Fibroblast of lung (primary cell): ENCODE data around the gene ZNF414. TPM values are rescaled to one million over a fixed set of nuclear protein-coding genes. Genes with fewer than 3 reads are reported as not detected.

ENCODE experiments used
- DNase-seq, 2 donors: peaks; one replicate each; pipeline versions ENCODE4 v3.0.0 to v3.0.0-alpha.2; 2010; ENCODE audit warnings: low read depth in 2 of 2
- H2AFZ ChIP-seq: 2 replicates; pipeline ENCODE4 v1.5.1; 2012; ENCODE audit warnings: low read length, control low read depth, inconsistent platforms
- H3K27ac ChIP-seq: 2 replicates; pipeline ENCODE4 v1.5.1; 2011; ENCODE audit warnings: low read length, control low read depth; ENCODE audit not compliant: insufficient read depth
- H3K27me3 ChIP-seq: 2 replicates; pipeline ENCODE4 v1.5.1; 2011; ENCODE audit warnings: mild to moderate bottlenecking, low read length; ENCODE audit not compliant: control insufficient read depth, insufficient read depth
- H3K36me3 ChIP-seq: 2 replicates; pipeline ENCODE4 v1.5.1; 2011; ENCODE audit warnings: low read length; ENCODE audit not compliant: control insufficient read depth, insufficient read depth
- H3K4me1 ChIP-seq: 2 replicates; pipeline ENCODE4 v1.5.1; 2011; ENCODE audit warnings: low read length; ENCODE audit not compliant: control insufficient read depth, insufficient read depth; ENCODE audit errors: extremely low read depth
- H3K4me2 ChIP-seq: 2 replicates; pipeline ENCODE4 v1.5.1; 2011; ENCODE audit warnings: low read length, control low read depth; ENCODE audit not compliant: insufficient read depth; ENCODE audit errors: extremely low read depth
- H3K4me3 ChIP-seq, 4 experiments: fragments of 200-600 bp in 1 of 4; sonication (generic) in 1 of 4; replicated peaks in 1 of 4; 2 replicates each; pipeline ENCODE4 v1.5.1; 2011 to 2016; ENCODE audit warnings: low read length in 4 of 4, low read depth in 3 of 4, mild to moderate bottlenecking in 3 of 4, control low read depth in 2 of 4, inconsistent platforms in 1 of 4, mixed read lengths in 1 of 4; ENCODE audit not compliant: insufficient read depth in 1 of 4; ENCODE audit errors: control extremely low read depth in 1 of 4
- H3K79me2 ChIP-seq: 2 replicates; pipeline ENCODE4 v1.5.1; 2012; ENCODE audit warnings: mild to moderate bottlenecking, low read length, inconsistent platforms; ENCODE audit not compliant: control insufficient read depth, insufficient read depth
- H3K9ac ChIP-seq: 2 replicates; pipeline ENCODE4 v1.5.1; 2011; ENCODE audit warnings: mild to moderate bottlenecking, low read length, control low read depth; ENCODE audit not compliant: insufficient read depth
- H3K9me3 ChIP-seq: 2 replicates; pipeline ENCODE4 v1.5.1; 2012; ENCODE audit warnings: low read depth, low read length; ENCODE audit not compliant: control insufficient read depth, insufficient read depth
- H4K20me1 ChIP-seq: 2 replicates; pipeline ENCODE4 v1.5.1; 2011; ENCODE audit warnings: low read length; ENCODE audit not compliant: control insufficient read depth, insufficient read depth; ENCODE audit errors: extremely low read depth
- EZH2 ChIP-seq: IDR thresholded peaks from 2 replicates; pipeline ENCODE4 v1.5.1; 2012; ENCODE audit warnings: low read length, control low read depth, mild to moderate bottlenecking; ENCODE audit errors: missing control alignments
- polyA plus RNA-seq, 2 donors: library from polyadenylated mRNA; depleted of rRNA in 1 of 2; stranded (reverse) in 1 of 2; unstranded in 1 of 2; fragments of >200 nt; gene quantifications; 2 replicates each; pipeline ENCODE4 v1.2.1, GENCODE V29; 2011 to 2012; ENCODE audit warnings: missing spikeins in 1 of 2
- total RNA-seq: library from RNA; depleted of rRNA; stranded (reverse); fragments of >200 nt; gene quantifications from 2 replicates; pipeline ENCODE4 v1.2.1, GENCODE V29; 2014
- TF ChIP-seq, protein P1 (sequence below), 2 donors: IDR thresholded peaks in 1 of 2; conservative IDR thresholded peaks in 1 of 2; 1 replicate in 1 of 2; 2 replicates in 1 of 2; pipeline ENCODE4 v1.5.1; 2011 to 2012; ENCODE audit warnings: low read length in 2 of 2, control low read depth in 1 of 2, inconsistent platforms in 1 of 2, low read depth in 1 of 2, mild to moderate bottlenecking in 1 of 2

ZNF414 gene
- total and polyA plus RNA-seq, 2 donors (not counting 1 experiment from before 2014, with no cell fraction given), result 3.4 to 4.0 TPM

DNA sequence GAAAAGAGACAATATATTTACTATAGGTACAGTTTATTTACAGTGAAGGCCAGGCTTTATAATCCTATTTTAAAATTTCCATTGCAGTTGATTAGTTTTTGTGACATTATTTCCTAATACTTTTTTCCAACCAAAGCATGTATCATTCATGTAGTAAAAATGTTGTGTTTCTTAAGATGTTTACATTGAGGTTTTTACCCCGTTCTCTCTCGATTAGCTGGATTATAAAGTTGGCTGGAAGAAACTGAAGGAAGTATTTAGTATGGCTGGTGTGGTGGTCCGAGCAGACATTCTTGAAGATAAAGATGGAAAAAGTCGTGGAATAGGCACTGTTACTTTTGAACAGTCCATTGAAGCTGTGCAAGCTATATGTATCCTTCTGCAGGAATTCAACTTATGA, 47.9 kb downstream of the ZNF414 start:
- Histone ChIP-seq H3K4me1 (no peaks in the 10 kb centered on the region), H3K27me3 (no peaks in the 10 kb centered on the region), H4K20me1 (no peaks in the 10 kb centered on the region), H3K9me3 (no peaks in the 10 kb centered on the region), H3K4me2 (no peak overlapping the region), H3K79me2 (peaks cover 56% of the 10 kb centered on the region), H2AFZ (no peak overlapping the region), H3K36me3 (peaks cover 17% of the 10 kb centered on the region), H3K27ac (no peak overlapping the region), H3K4me3 (no peak overlapping the region), H3K9ac (no peak overlapping the region)
- TF ChIP-seq EZH2, result no peak
- TF ChIP-seq, protein P1, sequence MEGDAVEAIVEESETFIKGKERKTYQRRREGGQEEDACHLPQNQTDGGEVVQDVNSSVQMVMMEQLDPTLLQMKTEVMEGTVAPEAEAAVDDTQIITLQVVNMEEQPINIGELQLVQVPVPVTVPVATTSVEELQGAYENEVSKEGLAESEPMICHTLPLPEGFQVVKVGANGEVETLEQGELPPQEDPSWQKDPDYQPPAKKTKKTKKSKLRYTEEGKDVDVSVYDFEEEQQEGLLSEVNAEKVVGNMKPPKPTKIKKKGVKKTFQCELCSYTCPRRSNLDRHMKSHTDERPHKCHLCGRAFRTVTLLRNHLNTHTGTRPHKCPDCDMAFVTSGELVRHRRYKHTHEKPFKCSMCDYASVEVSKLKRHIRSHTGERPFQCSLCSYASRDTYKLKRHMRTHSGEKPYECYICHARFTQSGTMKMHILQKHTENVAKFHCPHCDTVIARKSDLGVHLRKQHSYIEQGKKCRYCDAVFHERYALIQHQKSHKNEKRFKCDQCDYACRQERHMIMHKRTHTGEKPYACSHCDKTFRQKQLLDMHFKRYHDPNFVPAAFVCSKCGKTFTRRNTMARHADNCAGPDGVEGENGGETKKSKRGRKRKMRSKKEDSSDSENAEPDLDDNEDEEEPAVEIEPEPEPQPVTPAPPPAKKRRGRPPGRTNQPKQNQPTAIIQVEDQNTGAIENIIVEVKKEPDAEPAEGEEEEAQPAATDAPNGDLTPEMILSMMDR (conservative IDR thresholded peaks at IDR 0.05 in 1 of 2, IDR thresholded peaks at IDR 0.05 in 1 of 2; ENCODE audit: low read depth in 1 of 2, low read length in 2 of 2), result no peak
- DNase-seq, result peak; percentile 62 to 80

DNA sequence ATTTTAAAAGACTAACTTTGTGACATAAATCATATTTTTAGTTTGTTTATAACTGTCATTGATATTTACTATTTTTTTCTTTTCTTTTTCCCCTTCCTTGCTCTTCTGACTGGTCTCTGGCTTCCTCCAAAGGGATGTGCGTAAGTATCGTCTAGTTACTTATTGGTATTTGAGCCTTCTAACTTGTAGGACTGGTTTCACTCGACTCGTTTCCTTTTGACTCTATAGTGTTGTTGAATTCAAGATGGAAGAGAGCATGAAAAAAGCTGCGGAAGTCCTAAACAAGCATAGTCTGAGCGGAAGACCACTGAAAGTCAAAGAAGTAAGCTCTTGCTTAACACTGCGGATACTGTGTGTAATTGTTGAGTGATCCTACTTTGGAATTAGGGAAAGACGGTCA, 50.6 kb downstream of the ZNF414 start:
- Histone ChIP-seq H3K4me2 (no peak overlapping the region), H3K9me3 (no peaks in the 10 kb centered on the region), H3K27ac (no peak overlapping the region), H3K4me3 (no peak overlapping the region), H4K20me1 (no peaks in the 10 kb centered on the region), H3K27me3 (no peaks in the 10 kb centered on the region), H3K4me1 (peaks cover 17% of the 10 kb centered on the region), H2AFZ (no peak overlapping the region), H3K79me2 (peaks cover 66% of the 10 kb centered on the region), H3K36me3 (peaks cover 5% of the 10 kb centered on the region), H3K9ac (no peak overlapping the region)
- DNase-seq, result no peak
- TF ChIP-seq, protein P1 (conservative IDR thresholded peaks at IDR 0.05 in 1 of 2, IDR thresholded peaks at IDR 0.05 in 1 of 2; ENCODE audit: low read depth in 1 of 2, low read length in 2 of 2), result no peak
- no peak for TF ChIP-seq EZH2

DNA sequence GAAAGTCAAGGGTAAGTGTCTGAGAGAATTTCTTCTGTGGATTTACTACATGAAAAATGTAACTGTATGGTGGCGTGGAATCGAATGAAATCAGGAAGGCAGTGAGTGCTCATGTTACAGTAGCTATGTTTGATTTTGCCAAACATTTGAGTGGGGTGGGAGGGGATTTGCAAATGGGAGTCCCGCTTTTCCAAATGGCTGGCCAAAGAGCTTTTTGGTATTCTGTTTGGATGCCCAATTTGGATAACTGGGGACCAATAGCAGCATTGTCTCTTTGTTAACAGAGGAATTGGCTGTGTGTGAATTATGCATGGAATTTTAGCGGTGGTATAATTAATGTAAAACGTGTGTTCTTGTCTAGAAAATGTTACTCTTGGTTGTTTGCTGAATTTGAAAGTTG, 51.4 kb downstream of the ZNF414 start:
- no peak for TF ChIP-seq EZH2
- TF ChIP-seq, protein P1 (conservative IDR thresholded peaks at IDR 0.05 in 1 of 2, IDR thresholded peaks at IDR 0.05 in 1 of 2; ENCODE audit: low read depth in 1 of 2, low read length in 2 of 2), result no peak
- Histone ChIP-seq H3K4me2 (no peak overlapping the region), H4K20me1 (no peaks in the 10 kb centered on the region), H3K27ac (no peak overlapping the region), H3K79me2 (peaks cover 74% of the 10 kb centered on the region), H3K9me3 (no peaks in the 10 kb centered on the region), H3K4me3 (no peak overlapping the region), H3K36me3 (peaks cover 5% of the 10 kb centered on the region), H3K27me3 (no peaks in the 10 kb centered on the region), H2AFZ (no peak overlapping the region), H3K4me1 (peaks cover 21% of the 10 kb centered on the region), H3K9ac (no peak overlapping the region)
- peak in 1 of 2 donors; percentile 20 for DNase-seq
